ENCODE measurements around the gene C14orf119. TPM values are rescaled to one million over a fixed set of nuclear protein-coding genes. Genes with fewer than 3 reads are reported as not detected.
"Not testable (repeated sequence)": the region's sequence is repeated elsewhere in the genome, so short reads cannot be mapped to it uniquely, and the experiment has no call there.

Gene C14orf119
- total RNA-seq, 8 experiments from 2014 or later: 13.4 to 113 (median 35.1) TPM

DNA sequence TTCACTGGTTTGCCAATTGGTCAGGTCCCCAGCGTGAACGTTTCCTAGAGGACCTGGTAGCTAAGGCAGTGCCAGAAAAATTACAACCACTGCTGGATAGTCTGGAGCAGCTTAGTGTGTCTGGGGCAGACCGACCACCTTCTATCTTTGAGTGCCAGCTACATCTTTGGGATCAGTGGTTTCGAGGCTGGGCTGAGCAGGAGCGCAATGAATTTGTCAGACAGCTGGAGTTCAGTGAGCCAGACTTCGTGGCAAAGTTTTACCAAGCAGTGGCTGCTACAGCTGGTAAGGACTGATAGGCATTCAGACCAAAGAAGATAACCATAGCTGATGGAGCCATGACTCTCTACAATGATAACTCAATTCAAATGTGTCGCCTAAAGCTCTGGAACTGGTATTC lies 2.5 kb downstream of the C14orf119 start:
- peaks cover 10 to 13% of the 10 kb centered on the region in 2 donors for H3K4me1 ChIP-seq (replicated peaks in 1 of 2)
- ATAC-seq (replicated peaks in 6 of 8): no peak
- 76 to 100% (median 93%) methylated on average over 1 to 6 of the region's 7 CpGs; no CpG with 5 or more reads in 1 of the 10 experiments for WGBS, 10 experiments
- in situ Hi-C loops (cut with MboI; ENCODE audit: low pct_unique_long_range_greater_than_20kb in 2 of 9, low sequenced_read_pairs in 9 of 9, unreplicated experiment in 9 of 9): no loop called here
- no peak overlapping the region for H3K27ac ChIP-seq
- no peak overlapping the region for H3K4me3 ChIP-seq

DNA sequence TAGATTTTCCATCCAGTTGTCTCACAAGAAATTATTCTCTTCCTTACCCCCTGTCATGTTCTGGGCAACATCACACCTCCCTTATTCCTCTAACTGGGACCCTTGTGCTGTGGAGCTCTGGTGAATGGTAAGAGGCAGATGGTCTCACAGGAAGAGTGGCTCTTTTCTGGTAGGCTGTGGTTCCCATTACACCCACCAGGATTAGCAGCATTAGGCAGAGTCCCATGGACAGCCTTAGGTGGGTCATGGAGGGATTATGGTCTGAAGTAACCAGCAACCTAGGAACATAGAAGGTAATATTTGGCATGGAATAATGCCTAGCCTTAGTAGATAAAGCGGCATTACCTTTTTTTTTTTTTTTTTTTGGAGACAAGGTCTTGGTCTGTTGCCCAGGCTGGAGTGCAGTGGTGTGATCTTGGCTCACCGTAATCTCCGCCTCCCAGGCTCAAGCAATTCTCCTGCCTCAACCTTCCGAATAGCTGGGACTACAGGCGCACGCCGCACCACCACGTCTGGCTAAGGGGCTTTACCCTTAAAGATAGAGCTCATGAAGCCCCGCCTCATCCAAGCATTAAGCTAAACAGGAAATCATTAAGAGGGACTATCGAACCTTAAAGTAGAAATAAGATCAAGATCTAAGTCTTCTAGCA lies 4.0 kb downstream of the C14orf119 start:
- ATAC-seq (replicated peaks in 6 of 8): no peak
- peaks cover 4% of the 10 kb centered on the region in 2 donors for H3K4me1 ChIP-seq (replicated peaks in 1 of 2)
- H3K27ac ChIP-seq: no peak overlapping the region
- 80 to 100% (median 94%) methylated on average over 1 to 6 of the region's 10 CpGs; no CpG with 5 or more reads in 4 of the 10 experiments for WGBS, 10 experiments
- in situ Hi-C loops (cut with MboI; ENCODE audit: low pct_unique_long_range_greater_than_20kb in 2 of 9, low sequenced_read_pairs in 9 of 9, unreplicated experiment in 9 of 9): no loop called here
- no peak overlapping the region for H3K4me3 ChIP-seq

DNA sequence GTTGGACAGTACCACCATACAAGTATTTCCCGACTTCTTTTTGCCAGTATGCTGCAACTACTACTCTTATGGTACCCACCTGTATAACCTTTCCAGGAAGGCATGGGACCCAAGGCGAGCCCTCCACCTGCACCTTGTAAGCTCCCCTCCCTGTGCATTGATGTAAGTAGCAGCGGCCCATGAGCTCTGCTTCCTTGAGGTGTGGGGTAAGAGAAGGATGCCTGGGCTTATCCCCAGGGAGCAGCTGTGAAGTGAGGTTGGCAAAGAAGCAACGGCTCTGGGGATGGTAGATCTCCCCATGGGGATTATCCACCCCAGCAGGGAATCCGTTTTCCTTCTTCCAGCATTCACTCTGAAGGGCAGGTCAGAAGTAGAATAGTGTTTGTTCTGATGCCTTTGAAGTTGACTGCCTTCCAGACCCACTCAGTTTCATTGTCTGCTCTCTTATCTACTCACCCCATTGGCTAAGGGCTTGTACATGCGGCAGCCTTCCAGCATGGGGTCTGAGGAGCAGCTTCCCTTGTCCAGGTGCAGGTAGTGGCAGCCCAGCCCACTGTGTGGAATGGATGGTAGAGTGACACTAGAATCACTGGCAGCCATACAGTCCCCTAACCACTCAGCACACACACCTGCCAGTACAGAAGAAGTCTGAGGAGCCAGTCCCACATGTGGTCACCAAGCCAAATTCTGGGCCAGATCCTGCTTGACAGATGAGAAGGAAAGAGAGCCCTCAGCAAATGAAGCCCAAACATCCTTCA lies 6.1 kb downstream of the C14orf119 start:
- in situ Hi-C loops (cut with MboI; ENCODE audit: low pct_unique_long_range_greater_than_20kb in 2 of 9, low sequenced_read_pairs in 9 of 9, unreplicated experiment in 9 of 9): no loop called here
- WGBS, 10 experiments: 60 to 100% (median 88%) methylated on average over 1 to 4 of the region's 6 CpGs; no CpG with 5 or more reads in 3 of the 10 experiments
- ATAC-seq (replicated peaks in 6 of 8): no peak

DNA sequence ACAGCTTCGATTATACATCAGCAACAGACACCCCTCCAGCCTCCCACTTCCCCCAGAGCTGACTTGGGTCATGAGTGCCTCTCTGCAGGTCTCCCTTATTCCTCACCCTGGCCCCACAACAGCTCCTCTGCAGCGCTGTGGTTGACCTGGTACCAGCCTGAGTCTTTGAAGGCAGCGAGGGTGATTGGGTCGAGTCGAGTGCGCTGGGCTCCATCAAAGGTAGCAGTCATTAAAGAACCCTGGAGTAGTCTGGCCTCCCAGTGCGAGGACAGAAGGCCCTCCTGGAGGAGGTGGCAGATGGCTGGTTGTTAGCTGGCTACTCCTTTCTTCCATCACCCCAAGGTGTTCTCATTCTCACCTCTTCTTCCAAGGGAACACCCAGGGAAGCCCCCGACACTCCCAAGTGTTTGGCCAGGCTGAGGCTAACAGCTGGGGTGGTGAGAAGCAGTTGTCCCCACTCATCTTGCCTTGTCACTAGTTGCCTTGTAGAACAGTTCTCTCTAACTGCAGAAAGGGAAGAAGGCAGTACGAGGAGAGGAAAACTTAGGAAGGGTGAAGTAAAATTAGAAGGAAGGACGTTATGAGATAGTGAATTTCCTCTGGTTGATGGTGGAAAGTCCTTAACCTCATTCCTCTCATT lies 6.8 kb downstream of the C14orf119 start:
- in situ Hi-C loops (cut with MboI; ENCODE audit: low pct_unique_long_range_greater_than_20kb in 2 of 9, low sequenced_read_pairs in 9 of 9, unreplicated experiment in 9 of 9): no loop called here

More for the DNA sequence above, 6.1 kb downstream of the C14orf119 start:
- Histone ChIP-seq H3K27ac (no peak overlapping the region), H3K4me3 (no peak overlapping the region), H3K4me1 (replicated peaks in 1 of 2) (peaks cover 3 to 4% of the 10 kb centered on the region in 2 donors)

DNA sequence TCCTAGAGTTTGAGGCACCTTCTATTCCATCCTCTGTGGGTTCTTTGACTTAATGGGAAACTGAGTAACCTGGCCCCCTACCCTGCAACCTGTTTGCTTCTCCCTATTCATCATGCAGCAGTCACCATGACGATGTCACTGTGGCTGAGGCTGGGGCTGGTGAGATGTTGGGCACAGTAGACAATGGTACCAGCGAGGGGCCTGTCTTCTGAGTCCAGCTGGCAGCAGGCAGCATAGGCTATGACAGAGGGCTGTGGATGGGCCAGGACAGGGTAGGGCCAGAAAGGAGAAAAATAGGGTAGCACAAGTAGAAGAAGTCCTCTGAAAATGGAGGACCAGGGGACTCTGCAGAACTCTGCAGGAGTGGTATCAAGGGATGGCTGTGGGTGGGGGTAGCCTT lies 7.5 kb downstream of the C14orf119 start:
- in situ Hi-C loops (cut with MboI; ENCODE audit: low pct_unique_long_range_greater_than_20kb in 2 of 9, low sequenced_read_pairs in 9 of 9, unreplicated experiment in 9 of 9): no loop called here
- WGBS, 10 experiments: 60 to 80% (median 68%) methylated on average over 1 of the region's 2 CpGs; no CpG with 5 or more reads in 6 of the 10 experiments
- no peak overlapping the region for H3K27ac ChIP-seq
- H3K4me3 ChIP-seq: no peak overlapping the region
- ATAC-seq (replicated peaks in 6 of 8): peak in 1 of 8 experiments; percentile 28
- no peaks in the 10 kb centered on the region for H3K4me1 ChIP-seq (replicated peaks in 1 of 2)

More for the DNA sequence above, 6.8 kb downstream of the C14orf119 start:
- Histone ChIP-seq H3K27ac (no peak overlapping the region), H3K4me3 (no peak overlapping the region), H3K4me1 (replicated peaks in 1 of 2) (no peaks in the 10 kb centered on the region)
- no peak for ATAC-seq (replicated peaks in 6 of 8)
- 15 to 87% (median 70%) methylated on average over 1 to 8 of the region's 10 CpGs; no CpG with 5 or more reads in 2 of the 10 experiments for WGBS, 10 experiments

DNA sequence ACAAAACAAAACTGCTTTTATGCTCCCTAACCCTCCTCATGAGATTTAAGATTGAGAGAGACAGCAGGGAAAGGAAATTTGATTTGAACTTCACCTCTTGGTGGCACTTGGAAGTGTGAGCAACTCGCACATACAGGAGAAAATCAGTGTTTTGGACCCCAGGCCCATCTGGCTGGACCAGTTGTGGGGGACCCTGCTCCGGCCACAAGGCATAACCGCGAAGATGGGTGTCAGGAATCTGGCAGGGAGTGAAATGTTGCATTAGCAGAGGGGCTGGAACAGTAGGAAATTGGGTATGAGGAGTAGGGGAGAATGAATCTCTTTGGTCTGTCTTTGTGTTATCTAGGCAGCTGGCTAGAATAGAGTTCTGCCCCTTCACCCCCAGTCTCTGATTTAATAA lies 8.3 kb downstream of the C14orf119 start:
- no peak overlapping the region for H3K4me3 ChIP-seq
- in situ Hi-C loops (cut with MboI; ENCODE audit: low pct_unique_long_range_greater_than_20kb in 2 of 9, low sequenced_read_pairs in 9 of 9, unreplicated experiment in 9 of 9): no loop called here
- ATAC-seq (replicated peaks in 6 of 8): no peak
- 60 to 100% (median 89%) methylated on average over 1 to 3 of the region's 4 CpGs; no CpG with 5 or more reads in 4 of the 10 experiments for WGBS, 10 experiments
- H3K4me1 ChIP-seq (replicated peaks in 1 of 2): no peaks in the 10 kb centered on the region
- H3K27ac ChIP-seq: no peak overlapping the region

DNA sequence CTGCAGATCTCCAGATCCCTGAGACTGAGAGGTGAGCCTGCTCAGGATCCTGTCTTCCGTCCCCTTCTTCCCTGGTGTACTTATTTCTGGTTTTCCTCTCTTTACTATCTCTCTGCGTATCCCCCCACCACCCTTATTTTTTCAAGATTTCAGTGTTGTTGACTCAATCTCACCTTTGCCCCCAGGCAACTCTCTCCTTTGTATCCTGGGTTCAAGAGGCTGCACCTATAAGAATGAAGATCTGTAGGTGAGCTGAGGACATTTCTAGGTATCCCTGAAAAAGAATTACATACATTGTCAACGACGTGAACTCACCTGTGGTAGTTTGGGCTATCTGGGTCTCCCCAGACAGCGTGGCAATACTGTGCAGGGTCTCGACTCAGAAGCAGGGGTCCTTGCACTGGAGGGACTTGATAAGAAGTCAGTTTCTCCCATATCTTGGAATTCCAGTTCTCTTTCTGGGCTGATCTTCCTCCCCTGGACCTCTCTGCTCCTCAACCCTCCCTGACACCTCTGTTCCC lies 8.8 kb downstream of the C14orf119 start:
- Histone ChIP-seq H3K4me3 (no peak overlapping the region), H3K4me1 (replicated peaks in 1 of 2) (no peaks in the 10 kb centered on the region), H3K27ac (no peak overlapping the region)
- peak in 1 of 8 experiments; percentile 3 for ATAC-seq (replicated peaks in 6 of 8)
- in situ Hi-C loops (cut with MboI; ENCODE audit: low pct_unique_long_range_greater_than_20kb in 2 of 9, low sequenced_read_pairs in 9 of 9, unreplicated experiment in 9 of 9): no loop called here
- 77 to 92% (median 79%) methylated on average over 2 to 6 of the region's 6 CpGs; no CpG with 5 or more reads in 3 of the 10 experiments for WGBS, 10 experiments

DNA sequence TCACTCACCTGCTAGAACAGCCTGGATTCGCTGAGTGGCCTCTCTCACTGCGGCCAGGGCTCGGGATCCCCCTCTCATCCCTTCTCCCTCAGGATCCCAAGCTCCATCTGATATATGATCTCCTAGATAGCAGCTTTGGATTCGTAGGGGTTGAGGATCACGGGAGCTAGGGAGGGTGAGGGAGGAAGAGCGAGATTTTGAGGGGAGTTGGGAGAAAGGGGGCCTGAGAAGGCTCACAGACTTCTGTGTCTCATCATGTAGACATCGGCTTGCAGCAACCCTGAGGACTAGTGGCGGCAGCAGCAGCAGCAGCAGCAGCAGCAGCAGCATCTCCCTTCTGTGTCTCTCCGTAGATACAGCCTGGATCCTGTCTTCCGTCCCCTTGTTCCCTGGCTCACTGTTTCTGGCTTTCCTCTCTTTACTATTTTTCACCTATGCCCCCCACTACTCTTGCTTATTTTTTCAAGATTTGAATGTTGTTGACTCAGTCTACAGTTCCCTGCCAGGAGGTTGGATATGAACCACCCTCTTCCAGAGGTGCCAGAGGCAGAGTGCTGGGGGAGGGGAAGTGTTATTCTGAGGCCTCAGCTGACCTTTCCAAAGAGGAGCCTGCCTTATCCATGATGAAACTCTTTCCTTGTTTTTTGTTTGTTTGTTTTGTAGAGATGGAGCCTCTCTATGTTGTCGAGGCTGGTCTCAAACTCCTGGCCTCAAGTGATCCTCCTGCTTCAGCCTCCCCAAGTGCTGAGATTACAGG lies 9.5 kb downstream of the C14orf119 start, which contains the start of gene CIROP:
Gene CIROP, minus strand, starts transcription at position 399 of the 757 bp plus-strand sequence. Its CDS starts 69 bp downstream, at position 330.
- ATAC-seq (replicated peaks in 6 of 8): peak in 6 of 8 experiments; percentile 21 to 36 (median 28)
- Histone ChIP-seq H3K4me1 (replicated peaks in 1 of 2) (no peaks in the 10 kb centered on the region), H3K4me3 (no peak within 1 kb of the TSS), H3K27ac (no peak within 1 kb of the TSS)
- in situ Hi-C loops (cut with MboI; ENCODE audit: low pct_unique_long_range_greater_than_20kb in 2 of 9, low sequenced_read_pairs in 9 of 9, unreplicated experiment in 9 of 9): no loop called here
- 30 to 100% (median 58%) methylated on average over 1 to 8 of the region's 11 CpGs; no CpG with 5 or more reads in 2 of the 10 experiments for WGBS, 10 experiments

DNA sequence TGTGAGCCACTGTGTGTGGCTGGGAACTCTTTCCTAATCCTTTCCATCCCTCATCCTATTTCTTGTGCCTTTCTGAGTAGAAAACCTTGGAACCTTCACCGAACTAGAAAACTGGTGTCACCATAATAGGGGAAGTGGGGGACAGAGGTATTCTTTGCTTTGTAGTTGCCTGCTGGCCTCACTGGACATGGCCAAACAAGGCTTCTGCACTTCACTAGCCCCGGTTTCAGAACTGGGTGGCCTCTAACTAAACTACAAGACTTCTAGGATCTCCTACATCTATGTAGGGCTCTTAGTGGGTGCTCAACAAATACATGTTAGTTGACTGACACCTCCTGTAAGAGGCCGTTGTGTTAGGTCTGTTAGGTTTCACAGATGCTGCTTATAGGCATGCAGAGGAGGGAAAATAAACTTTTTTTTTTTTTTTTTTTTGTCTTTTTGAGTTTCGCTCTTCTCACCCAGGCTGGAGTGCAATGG lies 10.1 kb downstream of the C14orf119 start:
- Histone ChIP-seq H3K4me1 (replicated peaks in 1 of 2) (no peaks in the 10 kb centered on the region), H3K27ac (no peak overlapping the region), H3K4me3 (no peak overlapping the region)
- no peak for ATAC-seq (replicated peaks in 6 of 8)
- WGBS, 10 experiments: 50 to 100% (median 75%) methylated on average over 1 to 3 of the region's 4 CpGs; no CpG with 5 or more reads in 3 of the 10 experiments
- in situ Hi-C loops (cut with MboI; ENCODE audit: low pct_unique_long_range_greater_than_20kb in 2 of 9, low sequenced_read_pairs in 9 of 9, unreplicated experiment in 9 of 9): no loop called here

DNA sequence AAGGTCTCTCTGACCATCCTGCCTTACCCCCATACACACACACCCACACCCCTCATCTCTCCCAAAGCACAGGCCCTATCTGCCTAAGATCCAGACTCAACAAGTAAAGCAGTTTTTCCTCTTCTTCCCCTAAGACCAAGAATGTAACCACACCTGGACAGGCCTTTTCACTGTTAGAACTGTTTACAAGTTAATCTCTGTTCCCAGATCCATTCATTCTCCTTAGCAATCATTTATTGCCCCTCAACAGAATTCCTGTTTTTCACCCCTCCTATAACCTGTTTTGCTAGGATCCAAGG lies 11.4 kb downstream of the C14orf119 start:
- no peak overlapping the region for H3K27ac ChIP-seq

DNA sequence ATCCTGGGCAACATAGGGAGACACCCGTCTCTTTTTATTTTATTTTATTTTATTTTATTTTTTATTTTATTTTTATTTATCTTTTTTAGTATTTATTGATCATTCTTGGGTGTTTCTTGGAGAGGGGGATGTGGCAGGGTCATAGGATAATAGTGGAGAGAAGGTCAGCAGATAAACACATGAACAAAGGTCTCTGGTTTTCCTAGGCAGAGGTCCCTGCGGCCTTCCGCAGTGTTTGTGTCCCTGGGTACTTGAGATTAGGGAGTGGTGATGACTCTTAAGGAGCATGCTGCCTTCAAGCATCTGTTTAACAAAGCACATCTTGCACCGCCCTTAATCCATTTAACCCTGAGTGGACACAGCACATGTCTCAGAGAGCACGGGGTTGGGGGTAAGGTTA lies 12.3 kb downstream of the C14orf119 start:
- H3K27ac ChIP-seq; ATAC-seq (replicated peaks in 6 of 8); H3K4me3 ChIP-seq; H3K4me1 ChIP-seq (replicated peaks in 1 of 2); in situ Hi-C loops (cut with MboI; ENCODE audit: low pct_unique_long_range_greater_than_20kb in 2 of 9, low sequenced_read_pairs in 9 of 9, unreplicated experiment in 9 of 9): not testable (repeated sequence)
- WGBS, 10 experiments: 50 to 100% (median 89%) methylated on average over 1 of the region's 5 CpGs; no CpG with 5 or more reads in 3 of the 10 experiments

More for the DNA sequence above, 11.4 kb downstream of the C14orf119 start:
- no peaks in the 10 kb centered on the region for H3K4me1 ChIP-seq (replicated peaks in 1 of 2)
- in situ Hi-C loops (cut with MboI; ENCODE audit: low pct_unique_long_range_greater_than_20kb in 2 of 9, low sequenced_read_pairs in 9 of 9, unreplicated experiment in 9 of 9): no loop called here
- ATAC-seq (replicated peaks in 6 of 8): no peak
- H3K4me3 ChIP-seq: no peak overlapping the region

DNA sequence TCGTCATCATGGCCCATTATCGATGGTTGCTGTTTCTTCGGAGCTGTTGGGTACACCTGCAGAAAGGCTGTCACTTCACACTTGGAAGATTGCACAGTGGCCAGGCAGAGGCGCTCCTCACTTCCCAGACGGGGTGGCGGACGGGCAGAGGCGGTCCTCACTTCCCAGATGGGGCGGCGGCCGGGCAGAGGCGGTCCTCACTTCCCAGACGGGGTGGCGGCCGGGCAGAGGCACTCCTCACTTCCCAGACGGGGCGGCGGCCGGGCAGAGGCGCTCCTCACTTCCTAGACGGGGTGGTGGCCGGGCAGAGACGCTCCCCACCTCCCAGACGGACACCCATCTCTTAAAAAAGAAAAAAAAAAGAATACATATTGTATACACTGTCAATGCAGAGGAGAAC lies 12.9 kb downstream of the C14orf119 start:
- peak in 1 of 8 experiments; percentile 34 for ATAC-seq (replicated peaks in 6 of 8)
- H3K4me3 ChIP-seq; in situ Hi-C loops (cut with MboI; ENCODE audit: low pct_unique_long_range_greater_than_20kb in 2 of 9, low sequenced_read_pairs in 9 of 9, unreplicated experiment in 9 of 9): not testable (repeated sequence)

More for the DNA sequence above, 12.9 kb downstream of the C14orf119 start:
- WGBS, 10 experiments: 88 to 100% methylated on average over 1 to 4 of the region's 24 CpGs; no CpG with 5 or more reads in 8 of the 10 experiments
- H3K27ac ChIP-seq; H3K4me1 ChIP-seq (replicated peaks in 1 of 2): not testable (repeated sequence)
